Mucosa of rectum (tissue), 2 donors: ENCODE results near the gene NOL4L.

Source experiments
- H3K27ac ChIP-seq, 2 donors: one replicate each; pipeline ENCODE4 v1.7.0; 2013; ENCODE audit warnings: inconsistent platforms in 2 of 2, low read depth in 2 of 2, low read length in 2 of 2
- H3K27me3 ChIP-seq, 2 donors: one replicate each; pipeline ENCODE4 v1.7.0; 2013; ENCODE audit warnings: low read length in 2 of 2; ENCODE audit not compliant: control insufficient read depth in 2 of 2, insufficient read depth in 2 of 2
- H3K36me3 ChIP-seq, 2 donors: one replicate each; pipeline ENCODE4 v1.7.0; 2013; ENCODE audit warnings: low read length in 2 of 2; ENCODE audit not compliant: control insufficient read depth in 2 of 2, insufficient read depth in 2 of 2
- H3K4me1 ChIP-seq, 2 donors: one replicate each; pipeline ENCODE4 v1.7.0; 2013; ENCODE audit warnings: low read length in 2 of 2, mild to moderate bottlenecking in 1 of 2; ENCODE audit not compliant: control insufficient read depth in 2 of 2, insufficient read depth in 2 of 2
- H3K4me3 ChIP-seq, 2 donors: one replicate each; pipeline ENCODE4 v1.7.0; 2013; ENCODE audit warnings: low read length in 2 of 2
- H3K9ac ChIP-seq, 2 donors: one replicate each; pipeline ENCODE4 v1.7.0; 2013; ENCODE audit warnings: low read length in 2 of 2, low read depth in 1 of 2, mild to moderate bottlenecking in 1 of 2
- H3K9me3 ChIP-seq, 2 donors: one replicate each; pipeline ENCODE4 v1.7.0; 2013; ENCODE audit warnings: low read length in 2 of 2; ENCODE audit not compliant: control insufficient read depth in 2 of 2
- donor health status: healthy.
- donor health status: Normal muscosa, but diverticular disease.

The NOL4L gene

GRCh38 chr20:32523613-32524213, 61.4 kb downstream of the NOL4L start:
- Histone ChIP-seq H3K27me3 (no peaks in the 10 kb centered on the region), H3K9me3 (no peaks in the 10 kb centered on the region), H3K36me3 (no peaks in the 10 kb centered on the region), H3K9ac (no peak overlapping the region), H3K27ac (no peak overlapping the region), H3K4me3 (no peak overlapping the region), H3K4me1 (no peaks in the 10 kb centered on the region)

GRCh38 chr20:32522776-32523612, 62.1 kb downstream of the NOL4L start:
- no peaks in the 10 kb centered on the region for H3K27me3 ChIP-seq
- no peak overlapping the region for H3K27ac ChIP-seq
- H3K36me3 ChIP-seq = no peaks in the 10 kb centered on the region
- no peak overlapping the region for H3K4me3 ChIP-seq
- no peaks in the 10 kb centered on the region for H3K9me3 ChIP-seq
- no peak overlapping the region for H3K9ac ChIP-seq
- H3K4me1 ChIP-seq = no peaks in the 10 kb centered on the region

- H3K36me3 ChIP-seq = no peaks in the 10 kb centered on the region
- H3K4me3 ChIP-seq = no peak overlapping the region
- no peaks in the 10 kb centered on the region for H3K9me3 ChIP-seq
- H3K27ac ChIP-seq = no peak overlapping the region
- no peaks in the 10 kb centered on the region for H3K27me3 ChIP-seq
- no peaks in the 10 kb centered on the region for H3K4me1 ChIP-seq
- no peak overlapping the region for H3K9ac ChIP-seq
Measured at GRCh38 chr20:32522526-32522775, 62.7 kb downstream of the NOL4L start.

- Histone ChIP-seq H3K4me1 (no peaks in the 10 kb centered on the region), H3K4me3 (no peak overlapping the region), H3K27ac (no peak overlapping the region), H3K36me3 (no peaks in the 10 kb centered on the region), H3K9ac (no peak overlapping the region), H3K9me3 (no peaks in the 10 kb centered on the region), H3K27me3 (no peaks in the 10 kb centered on the region)
Measured at GRCh38 chr20:32521780-32522525, 63.2 kb downstream of the NOL4L start.

GRCh38 chr20:32520927-32521203, 64.3 kb downstream of the NOL4L start:
- Histone ChIP-seq H3K4me3 (no peak overlapping the region), H3K36me3 (no peaks in the 10 kb centered on the region), H3K4me1 (no peaks in the 10 kb centered on the region), H3K9ac (no peak overlapping the region), H3K27ac (no peak overlapping the region), H3K27me3 (no peaks in the 10 kb centered on the region), H3K9me3 (no peaks in the 10 kb centered on the region)

GRCh38 chr20:32519381-32519730, 65.8 kb downstream of the NOL4L start:
- no peaks in the 10 kb centered on the region for H3K36me3 ChIP-seq
- H3K4me1 ChIP-seq = no peaks in the 10 kb centered on the region
- H3K27ac ChIP-seq = no peak overlapping the region

GRCh38 chr20:32518593-32519380, 66.3 kb downstream of the NOL4L start:
- Histone ChIP-seq H3K27ac (no peak overlapping the region), H3K9ac (no peak overlapping the region), H3K4me1 (no peaks in the 10 kb centered on the region), H3K27me3 (no peaks in the 10 kb centered on the region), H3K36me3 (no peaks in the 10 kb centered on the region), H3K9me3 (no peaks in the 10 kb centered on the region), H3K4me3 (no peak overlapping the region)

More at GRCh38 chr20:32519381-32519730, 65.8 kb downstream of the NOL4L start:
- H3K4me3 ChIP-seq = no peak overlapping the region
- no peaks in the 10 kb centered on the region for H3K27me3 ChIP-seq
- no peak overlapping the region for H3K9ac ChIP-seq
- H3K9me3 ChIP-seq = no peaks in the 10 kb centered on the region

GRCh38 chr20:32517914-32518592, 67.1 kb downstream of the NOL4L start:
- Histone ChIP-seq H3K36me3 (no peaks in the 10 kb centered on the region), H3K4me1 (no peaks in the 10 kb centered on the region), H3K27me3 (no peaks in the 10 kb centered on the region), H3K9ac (no peak overlapping the region), H3K4me3 (no peak overlapping the region), H3K9me3 (no peaks in the 10 kb centered on the region), H3K27ac (no peak overlapping the region)

- no peak overlapping the region for H3K27ac ChIP-seq
- H3K9me3 ChIP-seq = no peaks in the 10 kb centered on the region
- H3K9ac ChIP-seq = no peak overlapping the region
- no peak overlapping the region for H3K4me3 ChIP-seq
- no peaks in the 10 kb centered on the region for H3K4me1 ChIP-seq
- no peaks in the 10 kb centered on the region for H3K27me3 ChIP-seq
- no peaks in the 10 kb centered on the region for H3K36me3 ChIP-seq
Measured at GRCh38 chr20:32517518-32517873, 67.6 kb downstream of the NOL4L start.
